Mesenchymal stem cell (in vitro differentiated cells and primary cell): Measurements from ENCODE around the gene UPF2.

Experiments used
- DNase-seq: peaks from one replicate; pipeline ENCODE4 v3.0.0-alpha.2; 2013
- H2AFZ ChIP-seq: one replicate; pipeline ENCODE4 v1.6.1; 2013; ENCODE audit warnings: low read depth, mild to moderate bottlenecking, control low read depth, inconsistent platforms, low read length, moderate library complexity
- H2AK5ac ChIP-seq: 2 replicates; pipeline ENCODE4 v1.6.1; 2013; ENCODE audit warnings: low read length, moderate library complexity, mild to moderate bottlenecking, inconsistent platforms; ENCODE audit not compliant: severe bottlenecking
- H2BK120ac ChIP-seq: one replicate; pipeline ENCODE4 v1.6.1; 2013; ENCODE audit warnings: low read depth, mild to moderate bottlenecking, inconsistent platforms, low read length, moderate library complexity
- H2BK12ac ChIP-seq, 2 experiments: one replicate each; pipeline ENCODE4 v1.6.1; 2013; ENCODE audit warnings: inconsistent platforms in 2 of 2, low read length in 2 of 2, mild to moderate bottlenecking in 2 of 2, moderate library complexity in 2 of 2, control low read depth in 1 of 2
- H2BK15ac ChIP-seq: one replicate; pipeline ENCODE4 v1.6.1; 2013; ENCODE audit warnings: mild to moderate bottlenecking, low read depth, inconsistent platforms; ENCODE audit not compliant: poor library complexity, severe bottlenecking
- H2BK5ac ChIP-seq: 2 replicates; pipeline ENCODE4 v1.6.1; 2013; ENCODE audit warnings: low read depth, mild to moderate bottlenecking, low read length, control low read depth, inconsistent platforms; ENCODE audit not compliant: poor library complexity, severe bottlenecking
- H3K14ac ChIP-seq, 2 experiments: one replicate each; pipeline ENCODE4 v1.6.1; 2013; ENCODE audit warnings: inconsistent platforms in 2 of 2, low read length in 2 of 2, control low read depth in 1 of 2, mild to moderate bottlenecking in 1 of 2, moderate library complexity in 1 of 2
- H3K18ac ChIP-seq, 2 experiments: one replicate each; pipeline ENCODE4 v1.6.1; 2013; ENCODE audit warnings: inconsistent platforms in 2 of 2, low read length in 2 of 2, control low read depth in 1 of 2, low read depth in 1 of 2, mild to moderate bottlenecking in 1 of 2
- H3K23ac ChIP-seq, 2 experiments: one replicate each; pipeline ENCODE4 v1.6.1; 2013; ENCODE audit warnings: inconsistent platforms in 2 of 2, low read length in 2 of 2, mild to moderate bottlenecking in 2 of 2, moderate library complexity in 2 of 2, control low read depth in 1 of 2
- H3K27ac ChIP-seq: 2 replicates; pipeline ENCODE4 v1.5.1; 2013; ENCODE audit warnings: mild to moderate bottlenecking, moderate library complexity, low read length, control low read depth, inconsistent platforms; ENCODE audit not compliant: poor library complexity, severe bottlenecking
- H3K27me3 ChIP-seq, 2 experiments: 2 replicates each; pipeline versions ENCODE4 v1.6.1 to v1.7.0; 2013; ENCODE audit warnings: low read length in 2 of 2, mild to moderate bottlenecking in 2 of 2, moderate library complexity in 2 of 2, control low read depth in 1 of 2, inconsistent platforms in 1 of 2; ENCODE audit not compliant: control insufficient read depth in 1 of 2, insufficient read depth in 1 of 2
- H3K36me3 ChIP-seq, 2 experiments: 2 replicates each; pipeline versions ENCODE4 v1.6.1 to v1.7.0; 2013; ENCODE audit warnings: low read length in 2 of 2, control low read depth in 1 of 2, inconsistent platforms in 1 of 2, low read depth in 1 of 2, mild to moderate bottlenecking in 1 of 2; ENCODE audit not compliant: insufficient read depth in 2 of 2, control insufficient read depth in 1 of 2
- H3K4ac ChIP-seq, 2 experiments: one replicate each; pipeline ENCODE4 v1.6.1; 2013; ENCODE audit warnings: inconsistent platforms in 2 of 2, low read length in 2 of 2, mild to moderate bottlenecking in 2 of 2, moderate library complexity in 2 of 2, control low read depth in 1 of 2, low read depth in 1 of 2
- H3K4me1 ChIP-seq: 2 replicates; pipeline ENCODE4 v1.6.1; 2013; ENCODE audit warnings: low read depth, low read length, control low read depth; ENCODE audit not compliant: control insufficient read depth, insufficient read depth
- H3K4me2 ChIP-seq: 2 replicates; pipeline ENCODE4 v1.6.1; 2013; ENCODE audit warnings: low read length, mild to moderate bottlenecking, inconsistent platforms; ENCODE audit not compliant: poor library complexity, severe bottlenecking
- H3K4me3 ChIP-seq, 2 experiments: 2 replicates each; pipeline versions ENCODE4 v1.5.1 to v1.7.0; 2013; ENCODE audit warnings: low read length in 2 of 2, mild to moderate bottlenecking in 2 of 2, control low read depth in 1 of 2, low read depth in 1 of 2; ENCODE audit not compliant: insufficient read depth in 1 of 2
- H3K79me1 ChIP-seq: replicated peaks from 2 replicates; pipeline ENCODE4 v1.6.1; 2013; ENCODE audit warnings: mild to moderate bottlenecking, control low read depth, low read length, inconsistent platforms; ENCODE audit not compliant: poor library complexity, severe bottlenecking
- H3K9ac ChIP-seq: 2 replicates; pipeline ENCODE4 v1.7.0; 2013; ENCODE audit warnings: mild to moderate bottlenecking, low read length, moderate library complexity
- H3K9me3 ChIP-seq: 2 replicates; pipeline ENCODE4 v1.7.0; 2013; ENCODE audit warnings: mild to moderate bottlenecking, low read length; ENCODE audit not compliant: control insufficient read depth
- H4K8ac ChIP-seq: one replicate; pipeline ENCODE4 v1.6.1; 2013; ENCODE audit warnings: inconsistent platforms, mild to moderate bottlenecking, low read length, moderate library complexity
- H4K91ac ChIP-seq: one replicate; pipeline ENCODE4 v1.6.1; 2013; ENCODE audit warnings: mild to moderate bottlenecking, low read length, inconsistent platforms
- WGBS: methylation state at CpG from one replicate; pipeline ENCODE4 v1.1.7; 2013; ENCODE audit warnings: mixed read lengths; 5-methylcytosine and 5-hydroxymethylcytosine counted together

Gene UPF2

GRCh38 chr10:12027539-12027938, 15.1 kb downstream of the UPF2 start:
- H2BK120ac ChIP-seq = no peak overlapping the region
- H4K91ac ChIP-seq = no peak overlapping the region
- peaks cover 7 to 56% of the 10 kb centered on the region in 2 experiments for H3K36me3 ChIP-seq
- H2AFZ ChIP-seq = no peak overlapping the region
- H3K27ac ChIP-seq = no peak overlapping the region
- no peak overlapping the region for H2BK15ac ChIP-seq
- no peak overlapping the region for H3K18ac ChIP-seq
- no peak overlapping the region for H3K4ac ChIP-seq
- H2BK12ac ChIP-seq = no peak overlapping the region
- no peaks in the 10 kb centered on the region for H3K9me3 ChIP-seq
- no peak overlapping the region for H4K8ac ChIP-seq
- H3K4me2 ChIP-seq = no peak overlapping the region
- no peak overlapping the region for H3K14ac ChIP-seq
- H3K4me1 ChIP-seq = no peaks in the 10 kb centered on the region
- no peaks in the 10 kb centered on the region for H3K27me3 ChIP-seq
- DNase-seq = no peak
- no peak overlapping the region for H3K9ac ChIP-seq
- 96% methylated on average over 2 of the region's 2 CpGs for WGBS
- peaks cover 10% of the 10 kb centered on the region for H3K79me1 ChIP-seq
- no peak overlapping the region for H3K4me3 ChIP-seq
- H2BK5ac ChIP-seq = no peak overlapping the region
- no peak overlapping the region for H2AK5ac ChIP-seq
- H3K23ac ChIP-seq = no peak overlapping the region

GRCh38 chr10:12025591-12025990, 17.0 kb downstream of the UPF2 start:
- Histone ChIP-seq H2BK120ac (no peak overlapping the region), H2BK12ac (no peak overlapping the region), H3K4me3 (no peak overlapping the region), H4K91ac (no peak overlapping the region), H3K36me3 (peaks cover 6 to 56% of the 10 kb centered on the region in 2 experiments), H2AK5ac (no peak overlapping the region), H3K4me1 (peaks cover 4% of the 10 kb centered on the region), H3K9me3 (no peaks in the 10 kb centered on the region), H3K9ac (no peak overlapping the region), H4K8ac (no peak overlapping the region), H2BK15ac (no peak overlapping the region), H2AFZ (no peak overlapping the region), H2BK5ac (no peak overlapping the region), H3K18ac (no peak overlapping the region), H3K14ac (no peak overlapping the region), H3K4me2 (no peak overlapping the region), H3K23ac (no peak overlapping the region), H3K27me3 (no peaks in the 10 kb centered on the region), H3K4ac (no peak overlapping the region), H3K79me1 (peaks cover 9% of the 10 kb centered on the region), H3K27ac (no peak overlapping the region)
- no peak for DNase-seq
- 100% methylated on average over 5 of the region's 5 CpGs for WGBS

GRCh38 chr10:12022580-12023257, 19.9 kb downstream of the UPF2 start:
- no peak for DNase-seq
- Histone ChIP-seq H3K4me3 (no peak overlapping the region), H3K4me2 (no peak overlapping the region), H3K23ac (no peak overlapping the region), H2BK12ac (no peak overlapping the region), H2AFZ (no peak overlapping the region), H3K36me3 (peaks cover 3 to 35% of the 10 kb centered on the region in 2 experiments), H3K27ac (no peak overlapping the region), H2BK120ac (no peak overlapping the region), H4K91ac (no peak overlapping the region), H3K79me1 (peaks cover 14% of the 10 kb centered on the region), H3K14ac (no peak overlapping the region), H2BK5ac (no peak overlapping the region), H3K18ac (no peak overlapping the region), H3K27me3 (no peaks in the 10 kb centered on the region), H2AK5ac (no peak overlapping the region), H2BK15ac (no peak overlapping the region), H4K8ac (no peak overlapping the region), H3K9ac (peak overlapping the region; percentile 12), H3K4ac (no peak overlapping the region), H3K9me3 (no peaks in the 10 kb centered on the region), H3K4me1 (peaks cover 6% of the 10 kb centered on the region)
- WGBS = no CpG with 5 or more reads among the region's 1 CpG

- Histone ChIP-seq H4K8ac (no peak overlapping the region), H2BK12ac (no peak overlapping the region), H3K36me3 (peaks cover 0 to 20% of the 10 kb centered on the region in 2 experiments), H4K91ac (no peak overlapping the region), H3K27ac (no peak overlapping the region), H2BK120ac (no peak overlapping the region), H3K23ac (no peak overlapping the region), H3K18ac (no peak overlapping the region), H2AFZ (no peak overlapping the region), H3K4ac (no peak overlapping the region), H3K4me2 (no peak overlapping the region), H3K4me1 (peaks cover 6% of the 10 kb centered on the region), H3K9ac (no peak overlapping the region), H3K14ac (no peak overlapping the region), H2AK5ac (no peak overlapping the region), H2BK5ac (no peak overlapping the region), H3K9me3 (no peaks in the 10 kb centered on the region), H3K79me1 (peaks cover 12% of the 10 kb centered on the region), H2BK15ac (no peak overlapping the region), H3K4me3 (no peak overlapping the region), H3K27me3 (no peaks in the 10 kb centered on the region)
- no CpG with 5 or more reads among the region's 2 CpGs for WGBS
- DNase-seq = no peak
These were observed 22.0 kb downstream of the UPF2 start for GRCh38 chr10:12020574-12020973.
